GM19193 (cell line): ENCODE results near the gene ADAMTS13.

ENCODE experiments used
- POLR2A ChIP-seq: IDR thresholded peaks from 4 replicates; pipeline ENCODE4 v1.6.1; 2011; ENCODE audit not compliant: insufficient read depth, insufficient read length; ENCODE audit errors: extremely low read depth

Gene ADAMTS13

GRCh38 chr9:133506653-133507038 lies 84.5 kb downstream of the ADAMTS13 start:
- TF ChIP-seq POLR2A, result no peak

GRCh38 chr9:133507246-133507965 lies 85.2 kb downstream of the ADAMTS13 start:
- TF ChIP-seq POLR2A, result no peak

GRCh38 chr9:133508046-133508445 lies 85.9 kb downstream of the ADAMTS13 start:
- TF ChIP-seq POLR2A, result no peak
